OCI-LY7 (cell line): ENCODE data around the gene PACS2. TPM values are rescaled to one million over a fixed set of nuclear protein-coding genes. Genes with fewer than 3 reads are reported as not detected.
"Not testable (repeated sequence)": the region's sequence is repeated elsewhere in the genome, so short reads cannot be mapped to it uniquely, and the experiment has no call there.

ENCODE experiments used
- BruUV-seq: library from RNA; stranded (reverse); fragments of 400-500 nt; replicated peaks from 2 replicates; lab custom pipeline; 2021; lab: Mats Ljungman, UMichigan
- CTCF ChIA-PET: fragments of 300-600 bp; sonication (Branson Sonifier 250); formaldehyde crosslinking; loops from one replicate; lab custom pipeline; 2022; ENCODE audit warnings: antibody characterized with exemption; ENCODE audit not compliant: unreplicated experiment; lab: Charles Lee
- POLR2A ChIA-PET: fragments of 300-600 bp; sonication (Branson Sonifier 250); formaldehyde crosslinking; loops from one replicate; lab custom pipeline; 2022; ENCODE audit warnings: antibody characterized with exemption; lab: Charles Lee
- DNase-seq: peaks from one replicate; pipeline ENCODE4 v3.0.0-alpha.2; 2015; ENCODE audit warnings: low spot score
- H2AFZ ChIP-seq: fragments of 200-600 bp; sonication (generic), shearing (Covaris generic); 2 replicates; pipeline ENCODE4 v1.6.1; 2014; ENCODE audit warnings: mild to moderate bottlenecking, antibody characterized with exemption, low read length, moderate library complexity
- H3K27ac ChIP-seq: fragments of 200-600 bp; sonication (generic); 2 replicates; pipeline ENCODE4 v1.5.1; 2014; ENCODE audit warnings: mixed run types, low read depth, mild to moderate bottlenecking, moderate library complexity, low read length, inconsistent platforms; ENCODE audit not compliant: poor library complexity, severe bottlenecking
- H3K36me3 ChIP-seq: fragments of 200-600 bp; sonication (generic); 2 replicates; pipeline ENCODE4 v1.6.1; 2014; ENCODE audit warnings: mild to moderate bottlenecking, antibody characterized with exemption, low read length, moderate library complexity, mixed read lengths; ENCODE audit not compliant: insufficient read depth
- H3K4me1 ChIP-seq: fragments of 200-600 bp; sonication (generic); 2 replicates; pipeline ENCODE4 v1.5.1; 2014; ENCODE audit warnings: mild to moderate bottlenecking, low read length; ENCODE audit not compliant: insufficient read depth, poor library complexity, severe bottlenecking
- H3K4me2 ChIP-seq: fragments of 200-600 bp; sonication (generic); 2 replicates; pipeline ENCODE4 v1.6.1; 2014; ENCODE audit warnings: mild to moderate bottlenecking, low read length
- H3K4me3 ChIP-seq: fragments of 200-600 bp; sonication (generic); 2 replicates; pipeline ENCODE4 v1.5.1; 2014; ENCODE audit warnings: mild to moderate bottlenecking, low read depth, low read length; ENCODE audit not compliant: poor library complexity, severe bottlenecking
- H3K79me2 ChIP-seq: fragments of 200-600 bp; sonication (generic); 2 replicates; pipeline ENCODE4 v1.6.1; 2016; ENCODE audit warnings: low read depth, mild to moderate bottlenecking, low read length, moderate library complexity, mixed read lengths; ENCODE audit not compliant: insufficient read depth
- H3K9me2 ChIP-seq: fragments of 200-600 bp; sonication (generic); 2 replicates; pipeline ENCODE4 v1.6.1; 2016; ENCODE audit warnings: mild to moderate bottlenecking, low read length, mixed read lengths; ENCODE audit not compliant: insufficient read depth
- H3K9me3 ChIP-seq: fragments of 200-600 bp; sonication (generic); 2 replicates; pipeline ENCODE4 v1.6.1; 2014; ENCODE audit warnings: mild to moderate bottlenecking, mixed run types, low read length, mixed read lengths
- H4K20me1 ChIP-seq: fragments of 200-600 bp; sonication (generic); 2 replicates; pipeline ENCODE4 v1.6.1; 2014; ENCODE audit warnings: mild to moderate bottlenecking, antibody characterized with exemption, low read length, moderate library complexity, mixed read lengths; ENCODE audit not compliant: insufficient read depth
- EZH2phosphoT487 ChIP-seq: fragments of 200-600 bp; sonication (generic); IDR thresholded peaks from 2 replicates; pipeline ENCODE4 v1.6.1; 2018; ENCODE audit warnings: low read depth, borderline replicate concordance, mild to moderate bottlenecking, mixed run types, antibody characterized with exemption, low read length, moderate library complexity, mixed read lengths
- intact Hi-C: fragments of 100-400 bp; cut with micrococcal nuclease; formaldehyde crosslinking; loops from one replicate; pipeline ENCODE4 v1.10.0; 2022; ENCODE audit not compliant: unreplicated experiment
- total RNA-seq, 2 experiments: library from RNA; depleted of rRNA in 1 of 2; stranded (reverse); fragments of >200 nt in 1 of 2; shearing (Covaris generic) in 1 of 2; gene quantifications; 2 replicates each; pipeline ENCODE4 v1.2.3, GENCODE V29; 2014 to 2022
- TF ChIP-seq, protein P1 (sequence below): fragments of 200-600 bp; sonication (generic); conservative IDR thresholded peaks from 2 replicates; pipeline ENCODE4 v1.5.1; 2014; ENCODE audit warnings: mild to moderate bottlenecking, antibody characterized with exemption, low read length, moderate library complexity, mixed read lengths

Gene PACS2
- total RNA-seq, 2 experiments from 2014 or later, result 45.4 to 46.9 TPM

DNA sequence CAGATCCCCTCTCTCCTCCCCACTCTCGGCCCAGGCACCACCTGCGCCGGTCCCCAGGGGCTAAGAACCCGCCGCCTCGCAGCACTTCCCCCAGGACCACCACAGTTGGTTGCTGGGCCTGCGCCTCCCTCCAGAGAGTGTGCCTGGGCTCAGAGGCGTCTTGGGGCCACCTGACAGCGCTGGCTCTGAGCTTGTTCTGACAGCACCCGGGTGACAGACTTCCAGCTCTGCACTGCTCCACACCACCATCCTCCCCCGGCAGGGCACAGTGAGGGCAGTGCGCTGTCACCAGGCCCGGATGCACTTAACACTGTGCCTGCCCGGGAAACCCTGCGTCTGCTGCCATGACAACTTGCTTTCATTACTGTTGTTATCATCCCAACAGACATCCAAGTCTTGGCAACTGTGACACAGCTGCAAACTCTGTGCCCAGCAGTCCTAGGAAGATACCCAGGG, 20.4 kb upstream of the PACS2 start:
- H3K27ac ChIP-seq, result peak overlapping the region; percentile 15
- H3K4me3 ChIP-seq, result no peak overlapping the region
- no peak overlapping the region for H2AFZ ChIP-seq
- intact Hi-C loops, result no loop called here
- peaks cover 16% of the 10 kb centered on the region for H3K4me1 ChIP-seq
- POLR2A ChIA-PET, result interaction anchor here (0.6 to 1.5 kb wide), 2 partner anchors 114 to 212 kb away, joined by 3 read pairs; no protein-coding TSS in a partner anchor
- DNase-seq, result peak; percentile 71
- H4K20me1 ChIP-seq, result peaks cover 7% of the 10 kb centered on the region; the same call in 1 of the 2 replicates
- peak overlapping the region; percentile 48 for H3K4me2 ChIP-seq
- peaks cover under 1% of the 10 kb centered on the region; the same call in 1 of the 2 replicates for H3K9me3 ChIP-seq
- no TSS peak for BruUV-seq
- CTCF ChIA-PET, result no interaction called here
- H3K9me2 ChIP-seq, result no peaks in the 10 kb centered on the region
- TF ChIP-seq, protein P1, sequence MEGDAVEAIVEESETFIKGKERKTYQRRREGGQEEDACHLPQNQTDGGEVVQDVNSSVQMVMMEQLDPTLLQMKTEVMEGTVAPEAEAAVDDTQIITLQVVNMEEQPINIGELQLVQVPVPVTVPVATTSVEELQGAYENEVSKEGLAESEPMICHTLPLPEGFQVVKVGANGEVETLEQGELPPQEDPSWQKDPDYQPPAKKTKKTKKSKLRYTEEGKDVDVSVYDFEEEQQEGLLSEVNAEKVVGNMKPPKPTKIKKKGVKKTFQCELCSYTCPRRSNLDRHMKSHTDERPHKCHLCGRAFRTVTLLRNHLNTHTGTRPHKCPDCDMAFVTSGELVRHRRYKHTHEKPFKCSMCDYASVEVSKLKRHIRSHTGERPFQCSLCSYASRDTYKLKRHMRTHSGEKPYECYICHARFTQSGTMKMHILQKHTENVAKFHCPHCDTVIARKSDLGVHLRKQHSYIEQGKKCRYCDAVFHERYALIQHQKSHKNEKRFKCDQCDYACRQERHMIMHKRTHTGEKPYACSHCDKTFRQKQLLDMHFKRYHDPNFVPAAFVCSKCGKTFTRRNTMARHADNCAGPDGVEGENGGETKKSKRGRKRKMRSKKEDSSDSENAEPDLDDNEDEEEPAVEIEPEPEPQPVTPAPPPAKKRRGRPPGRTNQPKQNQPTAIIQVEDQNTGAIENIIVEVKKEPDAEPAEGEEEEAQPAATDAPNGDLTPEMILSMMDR, result no peak
- TF ChIP-seq EZH2phosphoT487, result no peak
- peaks cover 6% of the 10 kb centered on the region; the same call in 1 of the 2 replicates for H3K79me2 ChIP-seq
- no peaks in the 10 kb centered on the region for H3K36me3 ChIP-seq

DNA sequence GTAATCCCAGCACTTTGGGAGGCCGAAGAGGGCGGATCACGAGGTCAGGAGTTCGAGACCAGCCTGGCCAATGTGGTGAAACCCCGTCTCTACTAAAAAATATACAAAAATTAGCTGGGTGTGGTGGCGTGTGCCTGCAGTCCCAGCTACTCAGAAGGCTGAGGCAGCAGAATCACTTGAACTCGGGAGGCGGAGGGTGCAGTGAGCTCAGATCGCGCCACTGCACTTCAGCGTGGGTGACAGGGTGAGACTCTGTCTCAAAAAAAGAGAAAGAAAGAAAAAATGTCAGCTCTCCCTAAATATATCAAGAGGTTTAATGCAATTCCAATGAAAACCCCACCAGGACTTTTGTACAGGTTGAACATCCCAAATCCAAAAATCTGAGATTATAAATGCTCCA, 17.2 kb upstream of the PACS2 start:
- intact Hi-C loops, CTCF ChIA-PET, H4K20me1 ChIP-seq, H2AFZ ChIP-seq, H3K36me3 ChIP-seq, H3K4me2 ChIP-seq, H3K9me2 ChIP-seq, H3K9me3 ChIP-seq, H3K4me3 ChIP-seq, POLR2A ChIA-PET, H3K27ac ChIP-seq, BruUV-seq, DNase-seq: not testable (repeated sequence)
- Histone ChIP-seq H3K79me2 (peaks cover 17% of the 10 kb centered on the region; the same call in 1 of the 2 replicates), H3K4me1 (peaks cover 30% of the 10 kb centered on the region)

DNA sequence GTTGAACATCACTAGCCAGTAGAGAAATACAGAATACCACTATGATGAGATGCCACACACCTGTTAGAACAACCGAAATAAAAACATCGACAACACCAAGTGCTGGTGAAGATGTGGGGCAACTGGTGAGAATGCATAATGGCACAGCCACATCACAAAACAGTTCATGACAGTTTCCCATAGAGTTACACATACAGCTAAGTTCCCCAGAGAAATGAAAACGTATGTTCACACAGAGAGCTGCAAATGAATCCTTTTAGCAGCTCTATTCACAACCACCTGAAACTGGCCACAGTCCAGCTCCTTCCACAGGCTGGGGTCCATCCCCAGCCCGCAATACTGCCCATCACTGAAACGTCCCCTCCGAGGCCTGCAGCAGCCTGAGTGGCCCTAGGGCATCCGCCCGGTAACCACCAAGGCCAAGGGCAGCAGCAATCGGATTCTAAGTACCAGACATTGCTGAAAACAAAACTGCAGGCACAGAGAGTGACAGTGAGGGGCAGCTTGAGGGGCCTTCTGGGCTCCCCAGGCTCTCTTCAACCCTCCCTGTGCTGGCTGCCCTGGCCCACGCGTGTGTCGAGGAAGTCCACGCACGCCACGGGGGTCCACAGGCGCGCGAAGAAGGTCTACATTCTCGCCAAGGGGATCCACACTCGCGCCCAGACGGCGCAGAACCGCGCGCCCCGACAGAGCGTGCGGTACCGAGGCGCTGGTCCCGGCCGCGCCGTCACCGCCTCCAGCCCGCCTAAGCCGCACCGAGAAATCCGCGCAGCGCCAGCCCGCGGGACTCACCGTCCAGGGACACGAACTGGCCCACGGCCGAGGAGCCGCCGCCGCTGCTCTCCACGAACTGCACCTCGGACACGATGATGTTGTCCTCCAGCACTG, 14.7 kb upstream of the PACS2 start:
- H3K9me2 ChIP-seq, result no peaks in the 10 kb centered on the region
- ChIA-PET POLR2A (interaction anchor here (0.7 to 1.8 kb wide), 2 partner anchors 15 to 119 kb away, joined by 3 to 5 read pairs; partner anchors contain the start of gene PACS2), CTCF (interaction anchor here (1.8 kb wide), 1 partner anchor 14 kb away, joined by 7 read pairs; the partner anchor contains the start of gene PACS2)
- no peaks in the 10 kb centered on the region for H3K36me3 ChIP-seq
- no peak overlapping the region for H3K27ac ChIP-seq
- 0 out of 2 replicates have a peak overlapping the region, but pooled peaks have one; percentile 41 for H2AFZ ChIP-seq
- peaks cover 14% of the 10 kb centered on the region for H3K4me1 ChIP-seq
- H4K20me1 ChIP-seq, result 0 out of 2 replicates have a peak, but pooled peaks cover under 1% of the 10 kb centered on the region
- intact Hi-C loops, result loop anchor here (5.0 kb wide), 1 partner anchor 52 kb away; no protein-coding TSS in a partner anchor
- TF ChIP-seq, protein P1, result no peak
- TF ChIP-seq EZH2phosphoT487, result no peak
- H3K9me3 ChIP-seq, result peaks cover 5% of the 10 kb centered on the region; the same call in 1 of the 2 replicates
- H3K79me2 ChIP-seq, result peaks cover 14% of the 10 kb centered on the region; the same call in 1 of the 2 replicates
- no TSS peak for BruUV-seq
- DNase-seq, result no peak
- peak overlapping the region; percentile 70 for H3K4me3 ChIP-seq
- H3K4me2 ChIP-seq, result peak overlapping the region; percentile 94
